ENCODE results near the gene CD300C.
A peak's percentile ranks its signal among the peaks of the same experiment; 100 is the strongest.
"Not testable (repeated sequence)": the region's sequence is repeated elsewhere in the genome, so short reads cannot be mapped to it uniquely, and the experiment has no call there.

CD300C gene

GRCh38 chr17:74518413-74518981 lies 27.4 kb downstream of the CD300C start:
- H3K27ac ChIP-seq (ENCODE audit: extremely low read depth, low read depth, low read length); H3K4me3 ChIP-seq (ENCODE audit: low read depth, low read length); H3K36me3 ChIP-seq (ENCODE audit: control insufficient read depth in 2 of 2, insufficient read depth in 1 of 2, low read length in 2 of 2); H3K4me1 ChIP-seq (ENCODE audit: control insufficient read depth, insufficient read depth, low read length); H3K9me3 ChIP-seq (ENCODE audit: control insufficient read depth, insufficient read depth, low read depth, low read length); POLR2A ChIA-PET: not testable (repeated sequence)
- CTCF ChIA-PET, result interaction anchor here (0.6 to 1.4 kb wide), 4 partner anchors 18 to 140 kb away, joined by 3 to 4 read pairs (median 4); partner anchors contain the start of gene CD300H
- TF ChIP-seq SETDB1 (IDR thresholded peaks at IDR 0.05; ENCODE audit: insufficient read length, low read length), result peak; percentile 63

GRCh38 chr17:74516561-74517328 lies 29.2 kb downstream of the CD300C start:
- POLR2A ChIA-PET, result no interaction called here
- Histone ChIP-seq H3K27ac (ENCODE audit: extremely low read depth, low read depth, low read length) (no peak overlapping the region), H3K4me1 (ENCODE audit: control insufficient read depth, insufficient read depth, low read length) (no peaks in the 10 kb centered on the region), H3K36me3 (ENCODE audit: control insufficient read depth in 2 of 2, insufficient read depth in 1 of 2, low read length in 2 of 2) (no peaks in the 10 kb centered on the region), H3K9me3 (ENCODE audit: control insufficient read depth, insufficient read depth, low read depth, low read length) (no peaks in the 10 kb centered on the region), H3K4me3 (ENCODE audit: low read depth, low read length) (no peak overlapping the region)
- TF ChIP-seq WT1 (tag by site-specific recombination; IDR thresholded peaks at IDR 0.05) (no peak), ZNF404 (tag by site-specific recombination; IDR thresholded peaks at IDR 0.05) (no peak), ZBTB1 (tag by site-specific recombination; IDR thresholded peaks at IDR 0.05) (no peak), MEIS1 (CRISPR knock-in tag; IDR thresholded peaks at IDR 0.05; ENCODE audit: borderline replicate concordance) (no peak), CTCF (tag by site-specific recombination; IDR thresholded peaks at IDR 0.05) (no peak)
- CTCF ChIA-PET, result no interaction called here

- no peaks in the 10 kb centered on the region for H3K36me3 ChIP-seq (ENCODE audit: control insufficient read depth in 2 of 2, insufficient read depth in 1 of 2, low read length in 2 of 2)
- ChIA-PET POLR2A (no interaction called here), CTCF (no interaction called here)
- TF ChIP-seq ZNF362 (tag by site-specific recombination; IDR thresholded peaks at IDR 0.05), result no peak
- no peak for TF ChIP-seq ZBTB44 (tag by site-specific recombination; IDR thresholded peaks at IDR 0.05)
- TF ChIP-seq YY2 (tag by site-specific recombination; IDR thresholded peaks at IDR 0.05), result no peak
- TF ChIP-seq TCF7L2 (IDR thresholded peaks at IDR 0.05; ENCODE audit: borderline replicate concordance, low read depth, low read length), result no peak
- TF ChIP-seq ZNF791 (tag by site-specific recombination; IDR thresholded peaks at IDR 0.05), result no peak
- H3K4me3 ChIP-seq (ENCODE audit: low read depth, low read length), result no peak overlapping the region
- H3K27ac ChIP-seq (ENCODE audit: extremely low read depth, low read depth, low read length), result no peak overlapping the region
- no peaks in the 10 kb centered on the region for H3K9me3 ChIP-seq (ENCODE audit: control insufficient read depth, insufficient read depth, low read depth, low read length)
- H3K4me1 ChIP-seq (ENCODE audit: control insufficient read depth, insufficient read depth, low read length), result no peaks in the 10 kb centered on the region
Measured at GRCh38 chr17:74515941-74516340, 30.0 kb downstream of the CD300C start.

- POLR2A ChIA-PET, result no interaction called here
- Histone ChIP-seq H3K36me3 (ENCODE audit: control insufficient read depth in 2 of 2, insufficient read depth in 1 of 2, low read length in 2 of 2) (no peaks in the 10 kb centered on the region), H3K4me1 (ENCODE audit: control insufficient read depth, insufficient read depth, low read length) (no peaks in the 10 kb centered on the region), H3K4me3 (ENCODE audit: low read depth, low read length) (no peak overlapping the region), H3K9me3 (ENCODE audit: control insufficient read depth, insufficient read depth, low read depth, low read length) (no peaks in the 10 kb centered on the region), H3K27ac (ENCODE audit: extremely low read depth, low read depth, low read length) (no peak overlapping the region)
- CTCF ChIA-PET, result interaction anchor here (0.7 kb wide), 1 partner anchor 244 kb away, joined by 3 read pairs; no protein-coding TSS in a partner anchor
- TF ChIP-seq ZNF223 (tag by site-specific recombination; IDR thresholded peaks at IDR 0.05) (no peak), FEZF1 (tag by site-specific recombination; IDR thresholded peaks at IDR 0.05) (no peak), ZNF488 (tag by site-specific recombination; IDR thresholded peaks at IDR 0.05) (no peak; the same call in 1 of the 2 replicates), ZNF610 (tag by site-specific recombination; IDR thresholded peaks at IDR 0.05; ENCODE audit: borderline replicate concordance) (no peak), ELK4 (IDR thresholded peaks at IDR 0.05; ENCODE audit: borderline replicate concordance, low read depth, low read length) (no peak), ZNF677 (tag by site-specific recombination; IDR thresholded peaks at IDR 0.05) (no peak)
Measured at GRCh38 chr17:74514632-74515334, 31.1 kb downstream of the CD300C start.
